HG02798 (cell line): Measurements from ENCODE around the gene ISL2.

Source experiments
- ATAC-seq: cut with Tn5 transposase; IDR thresholded peaks from one replicate; pipeline ENCODE4 v1.9.1; 2021; ENCODE audit warnings: mild to moderate bottlenecking; ENCODE audit not compliant: unreplicated experiment, poor library complexity

The ISL2 gene

GRCh38 chr15:76327191-76328105 is 9.1 kb upstream of the ISL2 start:
- no peak for ATAC-seq

GRCh38 chr15:76328106-76328696 is 8.4 kb upstream of the ISL2 start:
- ATAC-seq = no peak

GRCh38 chr15:76328958-76329357 is 7.6 kb upstream of the ISL2 start:
- no peak for ATAC-seq

- ATAC-seq = no peak
These were observed 6.4 kb upstream of the ISL2 start for GRCh38 chr15:76330080-76330680.

GRCh38 chr15:76332796-76333195 is 3.8 kb upstream of the ISL2 start:
- no peak for ATAC-seq

GRCh38 chr15:76333309-76333708 is 3.3 kb upstream of the ISL2 start:
- no peak for ATAC-seq

- ATAC-seq = no peak
These were observed 2.7 kb upstream of the ISL2 start for GRCh38 chr15:76333720-76334437.

- no peak for ATAC-seq
These were observed 1.9 kb upstream of the ISL2 start for GRCh38 chr15:76334438-76335306.

GRCh38 chr15:76335307-76336253 is 993 bp upstream of the ISL2 start:
- no peak for ATAC-seq

GRCh38 chr15:76337059-76337695 is 604 bp downstream of the ISL2 start:
- no peak for ATAC-seq

GRCh38 chr15:76337696-76338485 is 1.3 kb downstream of the ISL2 start:
- ATAC-seq = no peak

GRCh38 chr15:76338486-76339304 is 2.1 kb downstream of the ISL2 start:
- no peak for ATAC-seq

- ATAC-seq = no peak
These were observed 3.0 kb downstream of the ISL2 start for GRCh38 chr15:76339305-76340197.

GRCh38 chr15:76340198-76340802 is 3.7 kb downstream of the ISL2 start:
- ATAC-seq = no peak

- ATAC-seq = no peak
These were observed 4.3 kb downstream of the ISL2 start for GRCh38 chr15:76340803-76341365.
